Loucy (cell line): ENCODE measurements around the gene KCNJ5.

ENCODE experiments used
- H2AFZ ChIP-seq: fragments of 200-600 bp; sonication (generic); 2 replicates; pipeline ENCODE4 v1.6.0; 2016; ENCODE audit warnings: antibody characterized with exemption, mild to moderate bottlenecking, low read length, moderate library complexity
- H3F3A ChIP-seq: fragments of 200-600 bp; 2 replicates; pipeline ENCODE4 v1.6.0; 2016; ENCODE audit warnings: antibody characterized with exemption, low read depth, mild to moderate bottlenecking
- H3K27me3 ChIP-seq: fragments of 200-600 bp; sonication (generic); 2 replicates; pipeline ENCODE4 v1.6.1; 2014; ENCODE audit warnings: low read length, mild to moderate bottlenecking; ENCODE audit not compliant: insufficient read depth, poor library complexity, severe bottlenecking
- H3K36me3 ChIP-seq: fragments of 200-600 bp; sonication (generic); 2 replicates; pipeline ENCODE4 v1.6.1; 2016; ENCODE audit warnings: low read length; ENCODE audit not compliant: insufficient read depth
- H3K4me1 ChIP-seq: fragments of 200-600 bp; sonication (generic); 2 replicates; pipeline ENCODE4 v1.5.1; 2014; ENCODE audit warnings: low read length, mild to moderate bottlenecking; ENCODE audit not compliant: insufficient read depth, poor library complexity, severe bottlenecking
- H3K4me2 ChIP-seq: fragments of 200-600 bp; sonication (generic); 2 replicates; pipeline ENCODE4 v1.6.0; 2014; ENCODE audit warnings: antibody characterized with exemption, low read length, low read depth, mild to moderate bottlenecking; ENCODE audit not compliant: poor library complexity, severe bottlenecking
- H3K4me3 ChIP-seq: fragments of 200-600 bp; sonication (generic); 2 replicates; pipeline ENCODE4 v1.5.1; 2014; ENCODE audit warnings: low read length, mild to moderate bottlenecking, mixed read lengths; ENCODE audit not compliant: poor library complexity, severe bottlenecking
- H3K79me2 ChIP-seq: fragments of 200-600 bp; sonication (generic); 2 replicates; pipeline ENCODE4 v1.6.1; 2014; ENCODE audit warnings: low read length; ENCODE audit not compliant: insufficient read depth
- H3K9ac ChIP-seq: fragments of 200-600 bp; sonication (generic); 2 replicates; pipeline ENCODE4 v1.6.0; 2014; ENCODE audit warnings: mild to moderate bottlenecking, low read depth, low read length, moderate library complexity; ENCODE audit not compliant: poor library complexity, severe bottlenecking
- H3K9me2 ChIP-seq: fragments of 200-600 bp; sonication (generic); replicated peaks from 2 replicates; pipeline ENCODE4 v1.6.1; 2016; ENCODE audit warnings: low read depth, low read length, mixed read lengths
- H3K9me3 ChIP-seq: fragments of 200-600 bp; sonication (generic); 2 replicates; pipeline ENCODE4 v1.6.1; 2014; ENCODE audit warnings: mild to moderate bottlenecking, antibody characterized with exemption, low read length, low read depth; ENCODE audit not compliant: insufficient read depth
- H4K20me1 ChIP-seq: fragments of 200-600 bp; sonication (generic); 2 replicates; pipeline ENCODE4 v1.6.0; 2014; ENCODE audit warnings: antibody characterized with exemption, low read length, mild to moderate bottlenecking; ENCODE audit not compliant: insufficient read depth, poor library complexity, severe bottlenecking
- CTCF ChIP-seq: fragments of 200-600 bp; sonication (generic); conservative IDR thresholded peaks from 2 replicates; pipeline ENCODE4 v1.5.1; 2014; ENCODE audit warnings: mild to moderate bottlenecking, antibody characterized with exemption, low read length
- EZH2phosphoT487 ChIP-seq: fragments of 200-600 bp; IDR thresholded peaks from 2 replicates; pipeline ENCODE4 v1.6.1; 2018; ENCODE audit warnings: antibody characterized with exemption, mild to moderate bottlenecking, moderate library complexity, borderline replicate concordance

The KCNJ5 gene

GRCh38 chr11:128948583-128948982 is 57.4 kb downstream of the KCNJ5 start:
- no peaks in the 10 kb centered on the region for H3K27me3 ChIP-seq
- TF ChIP-seq EZH2phosphoT487 (no peak), CTCF (peak; percentile 57)
- no peak overlapping the region for H3K4me3 ChIP-seq
- no peaks in the 10 kb centered on the region for H3F3A ChIP-seq
- H3K4me2 ChIP-seq: no peak overlapping the region
- no peaks in the 10 kb centered on the region for H3K4me1 ChIP-seq
- no peaks in the 10 kb centered on the region for H3K9me2 ChIP-seq
- H3K36me3 ChIP-seq: no peaks in the 10 kb centered on the region
- no peaks in the 10 kb centered on the region for H3K9me3 ChIP-seq
- H2AFZ ChIP-seq: no peak overlapping the region
- H4K20me1 ChIP-seq: no peaks in the 10 kb centered on the region
- no peaks in the 10 kb centered on the region for H3K79me2 ChIP-seq
- H3K9ac ChIP-seq: no peak overlapping the region

GRCh38 chr11:128949791-128950454 is 58.8 kb downstream of the KCNJ5 start:
- no peak overlapping the region for H3K9ac ChIP-seq
- H3K79me2 ChIP-seq: no peaks in the 10 kb centered on the region
- H3K36me3 ChIP-seq: no peaks in the 10 kb centered on the region
- no peak overlapping the region for H3K4me3 ChIP-seq
- H3K9me2 ChIP-seq: no peaks in the 10 kb centered on the region
- H4K20me1 ChIP-seq: no peaks in the 10 kb centered on the region
- H3K4me1 ChIP-seq: no peaks in the 10 kb centered on the region
- no peak overlapping the region for H2AFZ ChIP-seq
- no peaks in the 10 kb centered on the region for H3F3A ChIP-seq
- no peak overlapping the region for H3K4me2 ChIP-seq
- no peaks in the 10 kb centered on the region for H3K27me3 ChIP-seq
- no peaks in the 10 kb centered on the region for H3K9me3 ChIP-seq
- TF ChIP-seq EZH2phosphoT487 (no peak), CTCF (no peak)

DNA sequence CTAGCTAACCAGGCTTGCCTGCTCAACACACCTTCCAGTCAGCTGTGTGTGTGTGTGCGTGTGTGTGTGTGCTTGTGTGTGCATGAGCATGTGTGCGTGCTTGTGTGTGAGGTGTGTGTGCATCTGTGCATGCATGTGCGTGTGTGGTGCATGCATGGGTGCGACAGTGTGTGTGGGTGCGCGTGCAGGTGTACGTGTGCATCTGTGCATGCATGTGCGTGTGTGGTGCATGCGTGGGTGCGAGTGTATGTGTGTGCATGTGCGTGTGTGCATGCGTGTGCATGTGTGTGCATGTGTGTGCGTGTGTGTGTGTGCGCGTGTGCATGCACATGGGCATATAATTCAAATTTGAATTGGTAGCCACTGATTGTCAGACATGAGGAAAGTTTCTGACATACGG is 62.0 kb downstream of the KCNJ5 start:
- no peak overlapping the region for H2AFZ ChIP-seq
- H3F3A ChIP-seq: no peaks in the 10 kb centered on the region
- no peaks in the 10 kb centered on the region for H3K4me1 ChIP-seq
- no peak for TF ChIP-seq CTCF
- no peak for TF ChIP-seq EZH2phosphoT487
- H3K36me3 ChIP-seq: no peaks in the 10 kb centered on the region
- no peaks in the 10 kb centered on the region for H3K79me2 ChIP-seq
- H3K27me3 ChIP-seq: no peaks in the 10 kb centered on the region
- H3K9me3 ChIP-seq: no peaks in the 10 kb centered on the region
- no peak overlapping the region for H3K9ac ChIP-seq
- H3K9me2 ChIP-seq: no peaks in the 10 kb centered on the region
- no peaks in the 10 kb centered on the region for H4K20me1 ChIP-seq
- H3K4me2 ChIP-seq: no peak overlapping the region
- H3K4me3 ChIP-seq: no peak overlapping the region
